Bronchial epithelial cell (primary cell): Measurements from ENCODE around the gene CKM. TPM values are rescaled to one million over a fixed set of nuclear protein-coding genes. Genes with fewer than 3 reads are reported as not detected.

Experiments used
- DNase-seq: peaks from one replicate; pipeline ENCODE4 v3.0.0-alpha.2; 2010; ENCODE audit warnings: low read depth
- FAIRE-seq: peaks from 2 replicates; lab custom pipeline; 2011; peaks lifted over from hg19 to GRCh38; lab: Jason Lieb, UNC
- H3K27me3 ChIP-seq: 2 replicates; pipeline ENCODE4 v1.5.1; 2011; ENCODE audit warnings: low read length; ENCODE audit not compliant: control insufficient read depth, insufficient read depth
- H3K36me3 ChIP-seq: 2 replicates; pipeline ENCODE4 v1.5.1; 2011; ENCODE audit warnings: low read length; ENCODE audit not compliant: control insufficient read depth, insufficient read depth
- H3K4me3 ChIP-seq: 2 replicates; pipeline ENCODE4 v1.5.1; 2011; ENCODE audit warnings: mild to moderate bottlenecking, low read depth, low read length, control low read depth
- total RNA-seq: library from RNA; depleted of rRNA; stranded (reverse); fragments of >200 nt; gene quantifications from 2 replicates; pipeline ENCODE4 v1.2.1, GENCODE V29; 2014
- TF ChIP-seq, protein P1 (sequence below): IDR thresholded peaks from 2 replicates; pipeline ENCODE4 v1.5.1; 2011; ENCODE audit warnings: mild to moderate bottlenecking, moderate library complexity, low read length, control low read depth, inconsistent platforms; ENCODE audit not compliant: insufficient read depth, severe bottlenecking

Gene CKM
- total RNA-seq, 1 donor from 2014 or later, result under 0.01 TPM

DNA sequence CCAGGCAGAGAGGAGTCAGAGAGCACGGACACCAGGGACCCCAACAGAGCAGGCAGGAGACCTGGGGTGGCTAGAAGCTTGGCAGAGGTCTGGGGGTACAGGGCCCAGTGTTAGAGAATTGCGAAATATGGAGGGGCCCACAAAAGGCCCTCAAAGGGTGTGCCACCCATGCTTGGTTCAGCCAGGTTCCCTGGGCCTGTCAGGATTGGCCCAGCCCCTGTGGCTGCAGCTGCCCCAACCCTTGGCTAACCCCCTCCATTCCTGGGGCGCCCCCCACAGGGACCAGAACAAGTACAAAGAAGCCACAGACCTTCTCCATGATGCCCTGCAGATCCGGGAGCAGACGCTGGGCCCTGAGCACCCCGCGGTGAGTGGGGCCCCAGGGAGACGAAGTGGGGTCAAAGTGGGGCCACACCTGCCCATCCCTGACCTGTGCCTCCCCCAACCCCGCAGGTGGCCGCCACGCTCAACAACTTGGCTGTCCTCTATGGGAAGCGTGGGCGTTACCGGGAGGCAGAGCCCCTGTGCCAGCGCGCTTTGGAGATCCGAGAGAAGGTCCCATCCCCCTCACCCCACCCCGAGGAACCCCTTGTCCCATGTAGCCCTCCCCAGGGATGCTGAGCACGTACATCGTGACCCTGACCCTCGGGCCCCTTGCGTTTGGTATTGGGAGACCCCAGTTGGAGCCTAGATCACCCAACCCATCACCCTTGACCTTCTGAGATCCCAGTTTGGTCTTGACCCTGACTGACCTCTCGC is 25.9 kb upstream of the CKM start:
- FAIRE-seq, result no peak
- no peak overlapping the region for H3K4me3 ChIP-seq
- TF ChIP-seq, protein P1, sequence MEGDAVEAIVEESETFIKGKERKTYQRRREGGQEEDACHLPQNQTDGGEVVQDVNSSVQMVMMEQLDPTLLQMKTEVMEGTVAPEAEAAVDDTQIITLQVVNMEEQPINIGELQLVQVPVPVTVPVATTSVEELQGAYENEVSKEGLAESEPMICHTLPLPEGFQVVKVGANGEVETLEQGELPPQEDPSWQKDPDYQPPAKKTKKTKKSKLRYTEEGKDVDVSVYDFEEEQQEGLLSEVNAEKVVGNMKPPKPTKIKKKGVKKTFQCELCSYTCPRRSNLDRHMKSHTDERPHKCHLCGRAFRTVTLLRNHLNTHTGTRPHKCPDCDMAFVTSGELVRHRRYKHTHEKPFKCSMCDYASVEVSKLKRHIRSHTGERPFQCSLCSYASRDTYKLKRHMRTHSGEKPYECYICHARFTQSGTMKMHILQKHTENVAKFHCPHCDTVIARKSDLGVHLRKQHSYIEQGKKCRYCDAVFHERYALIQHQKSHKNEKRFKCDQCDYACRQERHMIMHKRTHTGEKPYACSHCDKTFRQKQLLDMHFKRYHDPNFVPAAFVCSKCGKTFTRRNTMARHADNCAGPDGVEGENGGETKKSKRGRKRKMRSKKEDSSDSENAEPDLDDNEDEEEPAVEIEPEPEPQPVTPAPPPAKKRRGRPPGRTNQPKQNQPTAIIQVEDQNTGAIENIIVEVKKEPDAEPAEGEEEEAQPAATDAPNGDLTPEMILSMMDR, result no peak
- peaks cover 22% of the 10 kb centered on the region for H3K36me3 ChIP-seq
- H3K27me3 ChIP-seq, result no peaks in the 10 kb centered on the region
- no peak for DNase-seq

DNA sequence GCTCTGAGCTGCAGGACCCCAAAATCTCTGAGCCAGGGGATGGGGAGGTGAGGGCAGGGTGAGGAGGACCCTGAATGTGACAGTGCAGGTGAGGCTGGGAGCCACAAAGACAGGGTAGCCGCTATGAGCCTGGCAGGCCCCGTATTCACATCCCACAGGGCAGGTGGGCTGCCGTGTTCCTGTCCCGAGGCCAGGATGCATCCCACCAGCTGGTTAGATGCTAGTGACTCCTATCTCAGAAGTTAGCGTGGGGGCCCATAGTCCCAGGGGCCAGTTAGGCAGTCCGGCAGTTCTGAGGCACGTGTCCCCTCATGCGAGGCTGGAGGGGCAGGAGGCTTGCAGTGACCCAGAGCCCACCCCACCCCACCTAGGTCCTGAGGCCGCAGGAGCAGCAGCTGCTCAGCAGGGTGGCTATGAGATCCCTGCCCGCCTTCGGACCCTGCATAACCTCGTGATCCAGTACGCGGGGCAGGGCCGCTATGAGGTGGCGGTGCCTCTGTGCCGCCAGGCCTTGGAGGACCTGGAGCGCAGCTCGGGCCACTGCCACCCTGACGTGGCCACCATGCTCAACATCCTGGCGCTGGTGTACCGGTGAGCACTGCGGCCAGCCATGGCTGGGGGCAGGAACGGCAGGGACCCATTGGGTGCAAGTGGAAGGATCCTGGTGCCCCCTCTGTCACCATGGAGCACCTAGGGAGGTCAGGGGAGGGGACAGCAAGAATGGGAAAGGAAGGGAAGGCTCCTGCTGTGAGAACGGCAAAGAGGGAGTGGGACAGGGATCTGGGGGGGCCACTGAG is 25.1 kb upstream of the CKM start:
- FAIRE-seq (no peak), DNase-seq (no peak)
- TF ChIP-seq, protein P1, result no peak
- H3K4me3 ChIP-seq, result no peak overlapping the region
- no peaks in the 10 kb centered on the region for H3K27me3 ChIP-seq
- H3K36me3 ChIP-seq, result peaks cover 22% of the 10 kb centered on the region

DNA sequence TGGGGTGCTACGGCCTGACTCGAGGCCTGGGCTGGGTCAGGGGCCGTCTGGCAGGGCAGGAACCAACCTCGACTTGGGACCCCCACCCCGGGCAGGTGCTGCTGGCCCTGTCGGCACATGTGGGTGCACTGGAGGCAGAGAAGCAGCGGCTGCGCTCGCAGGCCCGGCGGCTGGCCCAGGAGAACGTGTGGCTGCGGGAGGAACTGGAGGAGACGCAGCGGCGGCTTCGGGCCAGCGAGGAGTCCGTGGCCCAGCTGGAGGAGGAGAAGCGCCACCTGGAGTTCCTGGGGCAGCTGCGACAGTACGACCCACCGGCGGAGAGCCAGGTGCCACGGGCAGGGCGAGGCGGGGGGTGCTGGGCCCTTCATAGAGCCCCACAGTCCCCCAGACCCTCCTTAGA is 23.8 kb upstream of the CKM start:
- DNase-seq, result no peak
- no peaks in the 10 kb centered on the region for H3K27me3 ChIP-seq
- no peak overlapping the region for H3K4me3 ChIP-seq
- H3K36me3 ChIP-seq, result peaks cover 18% of the 10 kb centered on the region
- TF ChIP-seq, protein P1, result no peak
- FAIRE-seq, result no peak

DNA sequence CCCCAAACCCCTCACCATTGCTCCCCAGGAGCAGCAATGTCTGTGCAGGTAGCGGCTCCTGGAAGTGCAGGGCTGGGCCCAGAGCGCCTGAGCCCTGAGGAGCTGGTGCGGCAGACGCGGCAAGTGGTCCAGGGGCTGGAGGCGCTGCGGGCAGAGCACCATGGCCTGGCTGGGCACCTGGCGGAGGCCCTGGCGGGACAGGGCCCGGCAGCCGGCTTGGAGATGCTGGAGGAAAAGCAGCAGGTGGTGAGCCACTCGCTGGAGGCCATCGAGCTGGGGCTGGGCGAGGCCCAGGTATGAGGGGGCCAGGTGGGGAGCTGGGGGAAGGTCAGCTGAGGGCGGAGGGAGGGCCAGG is 22.8 kb upstream of the CKM start:
- DNase-seq (no peak), FAIRE-seq (no peak)
- H3K27me3 ChIP-seq, result no peaks in the 10 kb centered on the region
- TF ChIP-seq, protein P1, result no peak
- no peak overlapping the region for H3K4me3 ChIP-seq
- peaks cover 13% of the 10 kb centered on the region for H3K36me3 ChIP-seq

DNA sequence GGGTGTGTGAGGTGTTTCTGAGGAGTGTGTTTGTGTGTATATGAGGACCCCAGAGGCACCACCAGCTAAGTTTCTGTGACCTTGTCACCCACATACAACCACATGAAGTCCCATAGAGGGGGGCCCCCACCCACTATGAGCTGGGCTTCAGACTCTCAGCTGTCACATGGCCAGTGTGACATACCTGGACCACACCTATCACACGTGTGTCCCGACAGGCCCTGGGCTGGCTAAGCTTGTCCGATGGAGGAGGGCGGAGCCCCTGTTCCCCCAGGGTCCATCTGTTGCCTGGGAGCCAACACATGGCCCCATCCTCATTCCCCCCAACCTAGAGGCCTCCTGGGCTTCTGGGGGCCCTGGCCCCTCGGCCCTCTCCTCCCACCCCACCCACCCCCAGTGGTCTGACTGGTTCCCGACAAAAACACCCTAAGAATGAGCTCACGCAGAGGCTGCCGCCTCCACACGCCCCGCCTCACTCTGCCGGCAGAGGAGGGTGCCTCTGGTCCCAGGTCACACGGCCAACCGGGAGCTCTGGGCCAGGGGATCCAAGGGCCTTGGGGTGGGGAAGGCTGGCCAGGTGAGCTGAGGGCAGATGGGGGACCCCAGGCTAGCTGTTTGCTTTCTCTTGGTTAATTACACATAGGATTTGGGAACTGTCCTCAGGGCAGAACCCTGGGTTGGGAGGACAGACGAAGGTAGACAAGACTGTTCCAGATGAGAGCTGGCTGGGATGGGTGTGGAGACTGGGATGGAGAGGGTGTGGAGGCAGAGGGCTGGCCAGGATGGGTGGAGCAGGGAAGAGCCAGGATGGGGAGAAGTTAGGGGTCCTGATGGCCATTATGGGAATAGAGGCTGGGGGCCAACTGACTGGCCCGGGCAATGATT is 22.2 kb upstream of the CKM start:
- H3K36me3 ChIP-seq, result peaks cover 13% of the 10 kb centered on the region
- FAIRE-seq, result no peak
- DNase-seq, result peak; percentile 51
- peak overlapping the region; percentile 22 for H3K4me3 ChIP-seq
- TF ChIP-seq, protein P1, result no peak
- no peaks in the 10 kb centered on the region for H3K27me3 ChIP-seq
